MM.1S (cell line): ENCODE measurements around the gene PCBP1.

Experiments used
- CTCF ChIP-seq: fragments of 300-600 bp; sonication (generic); IDR thresholded peaks from 2 replicates; pipeline ENCODE4 v1.5.1; 2016; ENCODE audit warnings: antibody characterized with exemption, low read length, mixed read lengths
- EZH2 ChIP-seq: fragments of 300-600 bp; sonication (generic); optimal IDR thresholded peaks from 2 replicates; pipeline ENCODE3; 2017; ENCODE audit warnings: low read depth, mild to moderate bottlenecking, antibody characterized with exemption, low read length, mixed read lengths

GRCh38 chr2:70047451-70047850 is 39.8 kb upstream of the PCBP1 start:
- no peak for TF ChIP-seq CTCF
- no peak for TF ChIP-seq EZH2
